IMR-90 (cell line): ENCODE results near the gene SPINT3. TPM values are rescaled to one million over a fixed set of nuclear protein-coding genes. Genes with fewer than 3 reads are reported as not detected.

Experiments used
- ATAC-seq: fragments of 200-7000 bp; cut with Tn5 transposase; 2 replicates; pipeline ENCODE4 v1.9.1; 2020; ENCODE audit warnings: low read depth, mild to moderate bottlenecking, moderate library complexity
- BruUV-seq: library from RNA; stranded (reverse); fragments of 400-500 nt; replicated peaks from 2 replicates; lab custom pipeline; 2021; lab: Mats Ljungman, UMichigan
- CTCF ChIA-PET: fragments of 300-600 bp; formaldehyde crosslinking; extraction: SDS; loops from one replicate; lab custom pipeline; 2021; ENCODE audit warnings: antibody characterized with exemption; lab: Yijun Ruan, JAX
- POLR2A ChIA-PET: fragments of 300-600 bp; sonication (Branson Sonifier 250); formaldehyde crosslinking; loops from one replicate; lab custom pipeline; 2022; ENCODE audit warnings: antibody characterized with exemption; ENCODE audit not compliant: unreplicated experiment; lab: Charles Lee
- DNase-seq: peaks from one replicate; pipeline ENCODE4 v3.0.0; 2013
- H2AFZ ChIP-seq: replicated peaks from 2 replicates; pipeline ENCODE3; 2013; ENCODE audit warnings: low read length, mild to moderate bottlenecking; ENCODE audit not compliant: poor library complexity
- H2AK5ac ChIP-seq: 2 replicates; pipeline ENCODE4 v1.6.1; 2013; ENCODE audit warnings: low read depth, low read length, inconsistent platforms
- H2AK9ac ChIP-seq: replicated peaks from 2 replicates; pipeline ENCODE3; 2013; ENCODE audit warnings: mild to moderate bottlenecking, low read depth, low read length, moderate library complexity; ENCODE audit not compliant: poor library complexity
- H2BK120ac ChIP-seq: 2 replicates; pipeline ENCODE4 v1.6.1; 2013; ENCODE audit warnings: low read depth, low read length, inconsistent platforms
- H2BK15ac ChIP-seq: 3 replicates; pipeline ENCODE4 v1.6.1; 2013; ENCODE audit warnings: low read depth, low read length, inconsistent platforms
- H2BK20ac ChIP-seq: 2 replicates; pipeline ENCODE4 v1.6.1; 2013; ENCODE audit warnings: low read depth, mild to moderate bottlenecking, inconsistent platforms, low read length, moderate library complexity
- H2BK5ac ChIP-seq: 2 replicates; pipeline ENCODE4 v1.6.1; 2013; ENCODE audit warnings: mild to moderate bottlenecking, low read depth, low read length, inconsistent platforms; ENCODE audit not compliant: poor library complexity, severe bottlenecking
- H3K14ac ChIP-seq: replicated peaks from 2 replicates; pipeline ENCODE4 v1.6.1; 2013; ENCODE audit warnings: low read depth, low read length, inconsistent platforms
- H3K18ac ChIP-seq: 2 replicates; pipeline ENCODE4 v1.6.1; 2013; ENCODE audit warnings: low read depth, low read length, control low read depth
- H3K23ac ChIP-seq: 2 replicates; pipeline ENCODE4 v1.6.1; 2013; ENCODE audit warnings: low read depth, low read length, inconsistent platforms
- H3K27ac ChIP-seq: 2 replicates; pipeline ENCODE4 v1.5.1; 2013; ENCODE audit warnings: mild to moderate bottlenecking, control low read depth, low read length; ENCODE audit not compliant: insufficient read depth
- H3K27me3 ChIP-seq: 2 replicates; pipeline ENCODE4 v1.6.1; 2013; ENCODE audit warnings: low read length; ENCODE audit not compliant: control insufficient read depth, insufficient read depth
- H3K36me3 ChIP-seq: 2 replicates; pipeline ENCODE4 v1.6.1; 2013; ENCODE audit warnings: low read length, mixed read lengths; ENCODE audit not compliant: control insufficient read depth, insufficient read depth
- H3K4ac ChIP-seq: 2 replicates; pipeline ENCODE4 v1.6.1; 2013; ENCODE audit warnings: low read depth, low read length, inconsistent platforms
- H3K4me1 ChIP-seq: 2 replicates; pipeline ENCODE4 v1.6.1; 2013; ENCODE audit warnings: low read length, mixed read lengths; ENCODE audit not compliant: control insufficient read depth, insufficient read depth
- H3K4me2 ChIP-seq: 2 replicates; pipeline ENCODE4 v1.6.1; 2013; ENCODE audit warnings: low read depth, mild to moderate bottlenecking, control low read depth, low read length, moderate library complexity
- H3K4me3 ChIP-seq: 2 replicates; pipeline ENCODE4 v1.5.1; 2013; ENCODE audit warnings: low read depth, mild to moderate bottlenecking, control low read depth, low read length, moderate library complexity; ENCODE audit not compliant: insufficient read depth
- H3K56ac ChIP-seq: 2 replicates; pipeline ENCODE4 v1.6.1; 2013; ENCODE audit warnings: low read length, inconsistent platforms; ENCODE audit not compliant: insufficient read depth; ENCODE audit errors: extremely low read depth
- H3K79me1 ChIP-seq, 2 experiments: 2 replicates each; pipeline ENCODE4 v1.6.1; 2013; ENCODE audit warnings: low read length in 2 of 2, inconsistent platforms in 1 of 2, low read depth in 1 of 2
- H3K9ac ChIP-seq: 2 replicates; pipeline ENCODE4 v1.6.1; 2013; ENCODE audit warnings: low read depth, low read length, control low read depth
- H3K9me1 ChIP-seq: 2 replicates; pipeline ENCODE4 v1.6.1; 2013; ENCODE audit warnings: low read length, inconsistent platforms; ENCODE audit not compliant: insufficient read depth
- H3K9me3 ChIP-seq: 2 replicates; pipeline ENCODE4 v1.6.1; 2013; ENCODE audit warnings: low read length; ENCODE audit not compliant: control insufficient read depth, insufficient read depth
- H4K20me1 ChIP-seq: 2 replicates; pipeline ENCODE4 v1.6.1; 2013; ENCODE audit warnings: low read length, inconsistent platforms; ENCODE audit not compliant: insufficient read depth
- H4K5ac ChIP-seq: 2 replicates; pipeline ENCODE4 v1.6.1; 2013; ENCODE audit warnings: mild to moderate bottlenecking, low read depth, low read length, control low read depth
- H4K8ac ChIP-seq, 2 experiments: 2 replicates each; pipeline ENCODE4 v1.6.1; 2013; ENCODE audit warnings: low read depth in 2 of 2, low read length in 2 of 2, control low read depth in 1 of 2, inconsistent platforms in 1 of 2
- H4K91ac ChIP-seq: 2 replicates; pipeline ENCODE4 v1.6.1; 2013; ENCODE audit warnings: low read depth, low read length, inconsistent platforms; ENCODE audit not compliant: insufficient read depth
- FOS ChIP-seq: fragments of 150-350 bp; IDR thresholded peaks from 2 replicates; pipeline ENCODE4 v1.6.1; 2016; ENCODE audit warnings: low read depth, low read length
- WGBS, 2 experiments: methylation state at CpG; one replicate each; pipeline versions ENCODE4 v1.1.5 to v1.1.7; 2013; ENCODE audit warnings: missing lambda C conversion rate in 2 of 2; ENCODE audit not compliant: insufficient read length in 1 of 2; ENCODE audit errors: extremely low coverage in 2 of 2; 5-methylcytosine and 5-hydroxymethylcytosine counted together
- dilution Hi-C: fragments of 300-500 bp; cut with HindIII; formaldehyde crosslinking; loops from one replicate; pipeline ENCODE4 v1.14.3; 2018; ENCODE audit warnings: low sequenced_read_pairs; ENCODE audit not compliant: unreplicated experiment
- in situ Hi-C: fragments of 300-500 bp; cut with MboI; formaldehyde crosslinking; loops from 3 replicates; pipeline ENCODE4 v1.14.3; 2019; ENCODE audit warnings: low sequenced_read_pairs, inconsistent platforms, mixed read lengths
- intact Hi-C: fragments of 100-400 bp; cut with micrococcal nuclease; formaldehyde crosslinking; loops from 2 replicates; pipeline ENCODE4 v1.10.0; 2022
- polyA plus RNA-seq, 3 experiments: library from polyadenylated mRNA; depleted of rRNA; stranded (reverse); fragments of >200 nt; gene quantifications; 2 replicates each; pipeline ENCODE4 v1.2.3, GENCODE V29; 2012; ENCODE audit warnings: low replicate concordance in 1 of 3
- total RNA-seq: library from RNA; depleted of rRNA; stranded (reverse); fragments of >200 nt; gene quantifications from 2 replicates; pipeline ENCODE4 v1.2.3, GENCODE V29; 2012

Gene SPINT3
- total and polyA plus RNA-seq, 2 of the 4 experiments (the other 2 are of a cell fraction), result not detected

- Histone ChIP-seq H3K9me3 (no peaks in the 10 kb centered on the region), H4K20me1 (no peaks in the 10 kb centered on the region), H3K23ac (no peak overlapping the region), H4K5ac (no peak overlapping the region), H2BK20ac (no peak overlapping the region), H2BK120ac (no peak overlapping the region), H4K91ac (no peak overlapping the region), H3K4me2 (no peak overlapping the region), H3K4ac (no peak overlapping the region), H3K14ac (no peak overlapping the region), H3K4me3 (no peak overlapping the region), H3K4me1 (no peaks in the 10 kb centered on the region), H2BK5ac (no peak overlapping the region), H3K79me1 (no peaks in the 10 kb centered on the region), H3K9ac (no peak overlapping the region), H2AK9ac (no peak overlapping the region), H3K27me3 (no peaks in the 10 kb centered on the region; the same call in none of the 2 replicates), H2AFZ (no peak overlapping the region), H4K8ac (no peak overlapping the region), H2BK15ac (no peak overlapping the region), H3K9me1 (no peaks in the 10 kb centered on the region), H3K27ac (no peak overlapping the region), H3K56ac (no peak overlapping the region), H2AK5ac (no peak overlapping the region), H3K36me3 (no peaks in the 10 kb centered on the region), H3K18ac (no peak overlapping the region)
- no peak for DNase-seq
- no peak for TF ChIP-seq FOS
- WGBS, 2 experiments, result no CpG with 5 or more reads among the region's 3 CpGs
- intact Hi-C loops (no loop called here), dilution Hi-C loops (no loop called here), in situ Hi-C loops (no loop called here)
- no TSS peak for BruUV-seq
- ChIA-PET CTCF (no interaction called here), POLR2A (no interaction called here)
- ATAC-seq, result no peak
Observed at GRCh38 chr20:45497971-45498494, 17.4 kb downstream of the SPINT3 start.
